ENCODE data around the gene GULP1.
A peak's percentile ranks its signal among the peaks of the same experiment; 100 is the strongest.
"Not testable (repeated sequence)": the region's sequence is repeated elsewhere in the genome, so short reads cannot be mapped to it uniquely, and the experiment has no call there.

The GULP1 gene

DNA sequence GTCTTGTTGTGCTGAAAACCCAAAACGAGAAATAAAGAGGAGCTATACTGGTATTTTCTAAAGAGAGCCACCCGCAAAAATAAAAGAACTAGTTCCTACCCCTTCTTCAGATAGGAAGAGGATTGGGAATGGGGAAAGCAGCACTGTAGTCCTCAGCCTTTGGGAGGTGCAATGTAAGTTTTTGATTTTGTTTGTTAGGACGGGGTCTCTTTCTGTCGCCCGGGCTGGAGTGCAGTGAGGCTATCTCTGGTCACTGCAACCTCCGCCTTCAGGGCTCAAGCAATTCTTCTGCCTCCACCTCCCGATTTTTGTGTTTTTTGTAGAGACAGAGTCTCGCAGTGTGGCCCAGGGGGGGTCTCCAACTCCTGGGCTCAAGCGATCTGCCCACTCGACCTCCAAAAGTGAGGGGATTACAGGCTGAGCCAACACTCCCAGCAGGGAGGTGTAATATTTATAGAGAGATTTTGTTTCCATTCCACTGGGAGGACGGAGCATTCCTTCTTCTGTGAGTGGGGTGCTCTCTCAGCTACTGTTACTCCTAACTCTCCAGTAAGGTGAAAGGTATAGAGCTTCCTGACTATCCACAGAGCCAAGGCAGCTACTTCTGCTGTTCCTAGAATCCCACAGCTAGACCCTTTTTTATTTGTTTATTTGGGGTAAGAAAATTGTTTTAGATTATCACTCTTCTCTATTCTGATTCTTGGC is 13.1 kb upstream of the GULP1 start:
- Mint-ChIP-seq H3K4me3 (no peak overlapping the region), H3K27ac (no peak overlapping the region), H3K27me3 (ENCODE audit: low read depth) (no peaks in the 10 kb centered on the region), H3K4me1 (ENCODE audit: low read depth) (no peaks in the 10 kb centered on the region), H3K36me3 (ENCODE audit: low read depth) (no peaks in the 10 kb centered on the region), H3K9me3 (no peaks in the 10 kb centered on the region)
- DNase-seq (ENCODE audit: low spot score) = no peak

DNA sequence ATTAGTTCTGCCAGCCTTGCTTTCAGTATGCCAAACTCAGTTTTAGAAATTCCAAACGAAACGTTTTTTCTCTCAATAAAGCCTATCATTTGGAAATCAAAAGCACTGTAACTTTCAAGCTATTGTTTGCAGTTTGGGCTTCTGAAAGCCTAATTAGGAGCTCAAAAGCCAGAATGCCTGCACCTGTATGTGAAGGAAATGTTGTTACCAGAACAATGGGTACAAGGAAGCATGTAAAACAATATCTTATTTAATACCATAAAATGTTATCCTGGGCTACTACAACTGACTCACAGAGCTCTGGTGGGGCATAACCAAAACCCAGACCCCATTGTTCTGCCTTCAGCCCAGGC is 12.6 kb upstream of the GULP1 start:
- Mint-ChIP-seq H3K27ac (no peak overlapping the region), H3K27me3 (ENCODE audit: low read depth) (no peaks in the 10 kb centered on the region), H3K4me1 (ENCODE audit: low read depth) (no peaks in the 10 kb centered on the region), H3K4me3 (no peak overlapping the region), H3K36me3 (ENCODE audit: low read depth) (no peaks in the 10 kb centered on the region), H3K9me3 (no peaks in the 10 kb centered on the region)
- DNase-seq (ENCODE audit: low spot score) = no peak

DNA sequence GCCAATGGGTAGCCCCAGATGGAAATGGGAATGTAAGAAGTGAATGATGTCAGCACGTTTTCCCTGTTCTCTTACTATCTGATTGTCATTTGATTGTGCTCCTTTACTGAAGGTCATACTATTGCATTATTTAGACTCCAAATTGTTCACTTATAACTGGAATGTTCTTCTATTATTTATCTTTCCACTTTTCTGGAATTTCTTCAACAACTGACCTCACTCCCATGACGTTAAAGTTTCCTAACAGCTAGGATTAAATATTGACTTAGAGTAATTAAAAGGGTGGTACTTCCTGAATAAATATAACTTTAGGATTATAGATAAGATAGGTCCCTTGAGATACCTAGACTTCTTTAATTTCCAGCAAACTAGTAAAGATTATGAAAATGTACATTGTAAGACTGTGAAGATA is 10.9 kb upstream of the GULP1 start:
- DNase-seq (ENCODE audit: low spot score) = no peak
- Mint-ChIP-seq H3K27me3 (ENCODE audit: low read depth) (no peaks in the 10 kb centered on the region), H3K27ac (no peak overlapping the region), H3K36me3 (ENCODE audit: low read depth) (no peaks in the 10 kb centered on the region), H3K4me3 (no peak overlapping the region), H3K4me1 (ENCODE audit: low read depth) (no peaks in the 10 kb centered on the region), H3K9me3 (no peaks in the 10 kb centered on the region)

DNA sequence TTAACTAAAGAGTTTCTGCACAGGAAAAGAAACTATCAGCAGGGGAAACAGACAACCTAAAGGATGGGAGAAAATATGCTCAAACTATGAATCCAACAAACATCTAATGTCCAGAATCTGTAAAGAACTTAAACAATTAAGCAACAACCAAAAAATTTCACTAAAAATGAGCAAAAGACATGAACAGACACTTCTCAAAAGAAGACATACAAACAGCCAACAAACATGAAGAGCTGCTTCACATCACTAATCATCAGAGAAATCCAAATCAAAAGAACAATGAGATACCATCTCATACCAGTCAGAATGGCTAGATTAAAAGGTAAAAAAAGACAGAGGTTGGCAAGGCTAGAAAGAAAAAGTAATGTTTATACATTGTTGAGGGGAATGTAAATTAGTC is 8.8 kb upstream of the GULP1 start:
- Mint-ChIP-seq H3K4me3 (no peak overlapping the region), H3K4me1 (ENCODE audit: low read depth) (no peaks in the 10 kb centered on the region), H3K36me3 (ENCODE audit: low read depth) (no peaks in the 10 kb centered on the region), H3K9me3 (no peaks in the 10 kb centered on the region), H3K27ac (no peak overlapping the region), H3K27me3 (ENCODE audit: low read depth) (no peaks in the 10 kb centered on the region)
- no peak for DNase-seq (ENCODE audit: low spot score)

DNA sequence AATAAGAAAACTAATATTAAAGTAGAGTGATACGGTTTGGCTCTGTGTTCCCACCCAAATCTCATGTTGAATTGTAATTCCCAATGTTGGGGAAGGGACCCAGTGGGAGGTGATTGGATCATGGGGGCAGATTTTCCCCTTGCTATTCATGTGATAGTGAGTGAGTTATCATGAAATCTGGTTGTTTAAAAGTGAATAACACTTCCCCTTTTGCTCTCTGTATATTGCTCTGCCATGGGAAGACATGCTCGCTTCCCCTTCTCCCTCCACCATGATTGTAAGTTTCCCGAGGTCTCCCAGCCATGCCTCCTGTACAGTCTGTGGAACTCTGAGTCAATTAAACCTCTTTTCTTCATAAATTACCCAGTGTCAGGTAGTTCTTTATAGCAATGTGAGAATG is 7.4 kb upstream of the GULP1 start:
- H3K36me3 Mint-ChIP-seq (ENCODE audit: low read depth); DNase-seq (ENCODE audit: low spot score); H3K9me3 Mint-ChIP-seq; H3K27ac Mint-ChIP-seq; H3K4me1 Mint-ChIP-seq (ENCODE audit: low read depth); H3K27me3 Mint-ChIP-seq (ENCODE audit: low read depth); H3K4me3 Mint-ChIP-seq: not testable (repeated sequence)

- DNase-seq (ENCODE audit: low spot score) = no peak
- Mint-ChIP-seq H3K9me3 (no peaks in the 10 kb centered on the region), H3K4me1 (ENCODE audit: low read depth) (no peaks in the 10 kb centered on the region), H3K36me3 (ENCODE audit: low read depth) (no peaks in the 10 kb centered on the region), H3K27me3 (ENCODE audit: low read depth) (no peaks in the 10 kb centered on the region), H3K4me3 (no peak overlapping the region), H3K27ac (no peak overlapping the region)
These were observed 6.6 kb upstream of the GULP1 start for GRCh38 chr2:188285049-188285448.

- Mint-ChIP-seq H3K27me3 (ENCODE audit: low read depth) (peaks cover 5% of the 10 kb centered on the region), H3K27ac (no peak overlapping the region), H3K4me1 (ENCODE audit: low read depth) (no peaks in the 10 kb centered on the region), H3K4me3 (no peak overlapping the region), H3K36me3 (ENCODE audit: low read depth) (no peaks in the 10 kb centered on the region), H3K9me3 (no peaks in the 10 kb centered on the region)
- no peak for DNase-seq (ENCODE audit: low spot score)
These were observed 5.9 kb upstream of the GULP1 start for GRCh38 chr2:188285774-188286173.

GRCh38 chr2:188291142-188291616 is 495 bp upstream of the GULP1 start:
- DNase-seq (ENCODE audit: low spot score) = no peak
- peaks cover 5% of the 10 kb centered on the region for H3K4me1 Mint-ChIP-seq (ENCODE audit: low read depth)
- no peak overlapping the region for H3K27ac Mint-ChIP-seq
- H3K36me3 Mint-ChIP-seq (ENCODE audit: low read depth) = no peaks in the 10 kb centered on the region
- peak overlapping the region; percentile 51 for H3K4me3 Mint-ChIP-seq
- H3K27me3 Mint-ChIP-seq (ENCODE audit: low read depth) = peaks cover 45% of the 10 kb centered on the region
- H3K9me3 Mint-ChIP-seq = no peaks in the 10 kb centered on the region

- DNase-seq (ENCODE audit: low spot score) = no peak
- no peaks in the 10 kb centered on the region for H3K9me3 Mint-ChIP-seq
- H3K27ac Mint-ChIP-seq = no peak overlapping the region
These were observed 920 bp downstream of the GULP1 start for GRCh38 chr2:188292348-188293239.

GRCh38 chr2:188293601-188294351 is 2.1 kb downstream of the GULP1 start:
- no peak overlapping the region for H3K27ac Mint-ChIP-seq
- no peak for DNase-seq (ENCODE audit: low spot score)
- peaks cover 5% of the 10 kb centered on the region for H3K4me1 Mint-ChIP-seq (ENCODE audit: low read depth)
- no peaks in the 10 kb centered on the region for H3K9me3 Mint-ChIP-seq
- no peak overlapping the region for H3K4me3 Mint-ChIP-seq
- H3K27me3 Mint-ChIP-seq (ENCODE audit: low read depth) = peaks cover 45% of the 10 kb centered on the region
- H3K36me3 Mint-ChIP-seq (ENCODE audit: low read depth) = no peaks in the 10 kb centered on the region

More at GRCh38 chr2:188292348-188293239, 920 bp downstream of the GULP1 start:
- Mint-ChIP-seq H3K27me3 (ENCODE audit: low read depth) (peaks cover 45% of the 10 kb centered on the region), H3K4me1 (ENCODE audit: low read depth) (peaks cover 5% of the 10 kb centered on the region), H3K4me3 (peak overlapping the region; percentile 40), H3K36me3 (ENCODE audit: low read depth) (no peaks in the 10 kb centered on the region)

GRCh38 chr2:188294352-188294926 is 2.8 kb downstream of the GULP1 start:
- no peak for DNase-seq (ENCODE audit: low spot score)
- H3K9me3 Mint-ChIP-seq = no peaks in the 10 kb centered on the region

GRCh38 chr2:188295067-188295685 is 3.5 kb downstream of the GULP1 start:
- Mint-ChIP-seq H3K36me3 (ENCODE audit: low read depth) (no peaks in the 10 kb centered on the region), H3K4me3 (no peak overlapping the region), H3K27ac (no peak overlapping the region), H3K4me1 (ENCODE audit: low read depth) (peaks cover 5% of the 10 kb centered on the region), H3K9me3 (no peaks in the 10 kb centered on the region), H3K27me3 (ENCODE audit: low read depth) (peaks cover 45% of the 10 kb centered on the region)
- DNase-seq (ENCODE audit: low spot score) = no peak

More at GRCh38 chr2:188294352-188294926, 2.8 kb downstream of the GULP1 start:
- Mint-ChIP-seq H3K4me3 (no peak overlapping the region), H3K27ac (no peak overlapping the region), H3K27me3 (ENCODE audit: low read depth) (peaks cover 45% of the 10 kb centered on the region), H3K36me3 (ENCODE audit: low read depth) (no peaks in the 10 kb centered on the region), H3K4me1 (ENCODE audit: low read depth) (peaks cover 5% of the 10 kb centered on the region)

- Mint-ChIP-seq H3K27me3 (ENCODE audit: low read depth) (peaks cover 18% of the 10 kb centered on the region), H3K27ac (no peak overlapping the region), H3K9me3 (no peaks in the 10 kb centered on the region), H3K36me3 (ENCODE audit: low read depth) (no peaks in the 10 kb centered on the region), H3K4me1 (ENCODE audit: low read depth) (no peaks in the 10 kb centered on the region), H3K4me3 (no peak overlapping the region)
- no peak for DNase-seq (ENCODE audit: low spot score)
These were observed 6.3 kb downstream of the GULP1 start for GRCh38 chr2:188297978-188298377.
